MM.1S (cell line): ENCODE results near the gene ALS2.

ENCODE experiments used
- CTCF ChIP-seq: fragments of 300-600 bp; sonication (generic); IDR thresholded peaks from 2 replicates; pipeline ENCODE4 v1.5.1; 2016; ENCODE audit warnings: antibody characterized with exemption, low read length, mixed read lengths
- EZH2 ChIP-seq: fragments of 300-600 bp; sonication (generic); optimal IDR thresholded peaks from 2 replicates; pipeline ENCODE3; 2017; ENCODE audit warnings: low read depth, mild to moderate bottlenecking, antibody characterized with exemption, low read length, mixed read lengths
- EZH2phosphoT487 ChIP-seq: fragments of 300-600 bp; sonication (generic); IDR thresholded peaks from 2 replicates; pipeline ENCODE4 v1.6.1; 2018; ENCODE audit warnings: antibody characterized with exemption, low read length

GRCh38 chr2:201669865-201670264 lies 110.9 kb downstream of the ALS2 start:
- TF ChIP-seq CTCF, result no peak
- TF ChIP-seq EZH2phosphoT487, result no peak
- no peak for TF ChIP-seq EZH2
